GM19463 (cell line): Measurements from ENCODE around the gene ADAM10.

ENCODE experiments used
- ATAC-seq: cut with Tn5 transposase; IDR thresholded peaks from one replicate; pipeline ENCODE4 v1.9.1; 2021; ENCODE audit warnings: mild to moderate bottlenecking, moderate library complexity; ENCODE audit not compliant: unreplicated experiment

Gene ADAM10

GRCh38 chr15:58716027-58716426, 33.5 kb downstream of the ADAM10 start:
- no peak for ATAC-seq

- ATAC-seq: no peak
Observed at GRCh38 chr15:58715266-58715917, 34.1 kb downstream of the ADAM10 start.

- ATAC-seq: no peak
Observed at GRCh38 chr15:58710701-58711100, 38.8 kb downstream of the ADAM10 start.

- ATAC-seq: no peak
Observed at GRCh38 chr15:58707397-58707796, 42.1 kb downstream of the ADAM10 start.

GRCh38 chr15:58705105-58705504, 44.4 kb downstream of the ADAM10 start:
- no peak for ATAC-seq

- no peak for ATAC-seq
Observed at GRCh38 chr15:58704155-58704865, 45.2 kb downstream of the ADAM10 start.

GRCh38 chr15:58703610-58704009, 45.9 kb downstream of the ADAM10 start:
- no peak for ATAC-seq

GRCh38 chr15:58702233-58702632, 47.3 kb downstream of the ADAM10 start:
- ATAC-seq: no peak

- no peak for ATAC-seq
Observed at GRCh38 chr15:58701376-58701775, 48.1 kb downstream of the ADAM10 start.

- ATAC-seq: no peak
Observed at GRCh38 chr15:58699769-58700168, 49.7 kb downstream of the ADAM10 start.

- ATAC-seq: no peak
Observed at GRCh38 chr15:58698887-58699641, 50.4 kb downstream of the ADAM10 start.

GRCh38 chr15:58697220-58697619, 52.3 kb downstream of the ADAM10 start:
- ATAC-seq: no peak

GRCh38 chr15:58696738-58697137, 52.8 kb downstream of the ADAM10 start:
- ATAC-seq: no peak

GRCh38 chr15:58694641-58695398, 54.7 kb downstream of the ADAM10 start:
- ATAC-seq: no peak

GRCh38 chr15:58690703-58691102, 58.8 kb downstream of the ADAM10 start:
- ATAC-seq: peak; percentile 54

GRCh38 chr15:58689646-58690045, 59.9 kb downstream of the ADAM10 start:
- ATAC-seq: no peak

GRCh38 chr15:58686286-58686685, 63.2 kb downstream of the ADAM10 start:
- no peak for ATAC-seq

GRCh38 chr15:58684751-58685150, 64.8 kb downstream of the ADAM10 start:
- no peak for ATAC-seq

- no peak for ATAC-seq
Observed at GRCh38 chr15:58684036-58684710, 65.3 kb downstream of the ADAM10 start.

GRCh38 chr15:58682234-58682633, 67.3 kb downstream of the ADAM10 start:
- ATAC-seq: no peak

GRCh38 chr15:58678683-58679082, 70.8 kb downstream of the ADAM10 start:
- ATAC-seq: no peak
